NCI-H2227 (cell line): Measurements from ENCODE around the gene UVSSA.
A peak's percentile ranks its signal among the peaks of the same experiment; 100 is the strongest.

Experiments
- DNase-seq: peaks from one replicate; lab custom pipeline; 2025; ENCODE audit not compliant: unreplicated experiment; lab: John Stamatoyannopoulos, UW

UVSSA gene

DNA sequence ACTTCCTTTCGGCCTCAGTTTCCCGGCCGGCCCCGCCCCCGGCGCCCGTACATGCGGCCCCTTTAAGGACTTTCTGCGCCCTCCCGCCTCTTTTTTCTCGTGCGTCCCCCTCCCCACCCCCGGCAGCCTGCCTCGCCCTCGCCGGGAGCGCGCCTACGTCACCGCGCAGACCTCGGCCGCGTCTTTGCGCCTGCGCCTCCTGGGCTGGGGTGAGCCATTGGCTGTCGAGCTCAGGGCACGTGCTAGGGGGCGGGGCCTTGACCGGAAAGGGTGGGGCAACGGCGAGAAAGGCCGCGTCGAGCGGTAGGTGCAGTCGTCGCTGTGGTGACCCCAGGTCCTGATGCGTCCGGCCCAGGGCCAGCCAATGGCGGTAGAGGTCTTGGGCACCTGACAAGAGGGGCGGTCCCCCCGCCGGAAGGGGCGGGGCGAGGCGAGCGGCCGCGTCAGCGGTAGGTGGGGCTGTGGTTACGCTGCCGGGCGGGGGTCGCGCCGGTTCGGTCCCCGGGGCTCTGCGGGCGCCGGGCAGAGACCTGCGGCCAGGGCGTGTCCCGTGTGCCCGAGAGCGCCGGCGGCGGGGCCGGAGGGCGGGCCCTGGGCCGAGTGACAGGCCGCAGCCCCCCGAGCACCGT, at the start of gene UVSSA:
Gene UVSSA (plus strand): TSS at position 428 of the 629 bp plus-strand sequence. CDS start 884 bp downstream, outside the sequence.
- peak; percentile 97 for DNase-seq

DNA sequence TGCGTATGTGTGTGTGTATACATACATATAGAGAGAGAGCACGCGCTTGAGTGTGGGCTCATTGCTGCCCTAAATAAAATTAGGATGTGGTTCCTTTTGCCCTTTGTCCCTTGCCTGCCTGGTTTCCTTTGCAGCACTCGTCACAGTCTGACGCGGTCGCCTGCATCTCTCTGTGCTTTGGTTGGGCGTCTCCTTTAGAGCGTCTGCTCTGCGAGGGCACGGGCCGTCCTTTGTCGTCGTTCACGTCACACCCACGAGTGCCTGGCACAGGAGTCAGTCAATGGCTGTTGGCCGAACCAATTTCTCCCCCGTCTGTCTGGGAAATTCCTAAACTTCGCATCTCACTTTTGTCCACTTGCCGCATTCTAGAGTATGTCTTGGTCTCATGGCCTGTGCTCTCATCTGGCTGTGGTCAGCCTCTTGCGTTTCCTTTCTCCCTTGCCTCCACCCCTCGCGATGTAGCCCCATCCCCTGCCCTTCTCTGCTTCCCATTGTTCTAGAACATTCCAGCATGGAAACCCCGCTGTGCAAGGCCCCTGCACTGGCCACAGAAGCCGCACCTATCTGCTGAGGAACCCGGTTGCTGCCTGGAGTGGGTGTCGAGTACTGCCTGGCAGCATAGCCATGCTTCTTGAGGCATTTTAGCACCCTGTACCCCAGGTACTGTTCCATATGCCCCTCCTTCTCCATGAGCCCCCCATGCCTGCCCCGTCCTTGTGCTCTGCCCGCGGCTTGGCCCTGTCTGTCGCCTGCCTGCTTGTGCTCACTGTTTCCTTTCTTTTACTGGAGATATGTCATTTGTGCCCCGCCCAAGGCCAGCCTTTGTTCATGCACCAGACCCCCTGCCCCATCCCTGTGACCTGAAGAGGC, 49.3 kb upstream of the UVSSA start:
- no peak for DNase-seq

GRCh38 chr4:1298461-1298860, 48.5 kb upstream of the UVSSA start:
- DNase-seq: no peak

DNA sequence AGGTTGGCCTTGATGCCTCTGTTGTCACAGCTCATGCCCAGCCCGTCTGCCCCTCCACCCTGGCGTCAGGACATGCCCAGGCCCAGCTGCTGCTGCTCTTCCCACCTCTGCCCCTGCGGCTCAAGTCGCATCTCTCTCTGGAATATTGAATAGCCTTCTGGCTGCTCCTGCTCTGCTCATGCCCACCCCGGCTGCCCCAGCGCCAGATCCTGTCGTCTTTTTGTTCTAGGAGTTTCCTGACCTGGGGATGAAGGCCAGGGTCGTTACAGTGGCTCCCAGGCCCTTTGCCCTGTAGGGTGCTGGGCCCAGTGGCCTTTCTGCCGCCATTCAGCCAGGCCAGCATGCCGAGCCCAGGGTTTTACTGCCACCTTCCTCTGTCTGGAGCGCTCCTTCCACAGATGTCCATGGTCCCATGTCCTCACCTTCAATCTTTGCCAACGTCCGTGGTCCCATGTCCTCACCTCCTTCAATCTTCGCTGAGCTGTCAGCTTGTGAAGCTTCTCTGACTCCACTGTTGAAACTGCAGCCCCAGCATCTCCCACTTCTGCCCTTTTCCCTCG, 47.6 kb upstream of the UVSSA start:
- no peak for DNase-seq

GRCh38 chr4:1300466-1301455, 46.2 kb upstream of the UVSSA start:
- DNase-seq: no peak

DNA sequence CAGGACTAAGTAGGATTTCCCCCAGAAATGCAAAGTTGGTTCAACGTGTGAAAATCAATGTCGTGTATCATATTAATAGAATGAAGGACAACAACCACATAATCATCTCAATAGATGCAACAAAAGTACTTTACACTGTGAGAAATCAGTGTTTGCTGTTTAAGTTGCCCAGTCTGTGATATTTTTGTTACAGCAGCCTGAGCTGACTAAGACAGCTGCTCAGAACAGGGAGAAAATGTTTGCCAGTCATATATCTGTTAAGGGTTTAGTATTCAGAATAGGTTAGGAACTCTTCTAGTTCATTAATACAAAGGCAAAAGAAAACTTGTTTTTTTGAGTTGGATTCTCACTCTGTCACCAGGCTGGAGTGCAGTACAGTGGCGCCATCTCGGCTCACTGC, 44.8 kb upstream of the UVSSA start:
- DNase-seq: no peak

DNA sequence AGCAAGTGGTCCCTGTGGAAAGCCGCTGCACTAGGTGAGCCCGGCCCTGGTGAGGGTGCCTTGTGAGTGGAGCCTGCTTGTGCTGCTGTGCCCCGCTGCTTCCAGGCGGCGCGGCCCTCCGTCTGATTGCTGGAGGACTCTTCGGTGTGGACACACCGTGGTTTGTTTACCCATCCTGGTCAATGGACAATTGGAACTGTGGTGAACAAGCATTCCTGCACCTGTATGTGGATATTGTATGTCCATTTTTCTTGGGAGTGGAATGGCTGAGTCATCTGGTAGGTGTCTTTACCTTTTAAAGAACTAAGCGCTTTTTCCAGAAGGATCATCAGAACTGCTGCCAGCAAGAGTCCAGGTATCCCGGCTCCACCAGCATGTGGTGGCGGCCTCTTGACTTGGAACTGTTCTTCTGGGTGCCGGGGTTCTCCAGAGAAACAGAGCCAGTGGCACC, 41.7 kb upstream of the UVSSA start:
- DNase-seq: no peak

GRCh38 chr4:1305781-1306455, 41.1 kb upstream of the UVSSA start:
- no peak for DNase-seq

DNA sequence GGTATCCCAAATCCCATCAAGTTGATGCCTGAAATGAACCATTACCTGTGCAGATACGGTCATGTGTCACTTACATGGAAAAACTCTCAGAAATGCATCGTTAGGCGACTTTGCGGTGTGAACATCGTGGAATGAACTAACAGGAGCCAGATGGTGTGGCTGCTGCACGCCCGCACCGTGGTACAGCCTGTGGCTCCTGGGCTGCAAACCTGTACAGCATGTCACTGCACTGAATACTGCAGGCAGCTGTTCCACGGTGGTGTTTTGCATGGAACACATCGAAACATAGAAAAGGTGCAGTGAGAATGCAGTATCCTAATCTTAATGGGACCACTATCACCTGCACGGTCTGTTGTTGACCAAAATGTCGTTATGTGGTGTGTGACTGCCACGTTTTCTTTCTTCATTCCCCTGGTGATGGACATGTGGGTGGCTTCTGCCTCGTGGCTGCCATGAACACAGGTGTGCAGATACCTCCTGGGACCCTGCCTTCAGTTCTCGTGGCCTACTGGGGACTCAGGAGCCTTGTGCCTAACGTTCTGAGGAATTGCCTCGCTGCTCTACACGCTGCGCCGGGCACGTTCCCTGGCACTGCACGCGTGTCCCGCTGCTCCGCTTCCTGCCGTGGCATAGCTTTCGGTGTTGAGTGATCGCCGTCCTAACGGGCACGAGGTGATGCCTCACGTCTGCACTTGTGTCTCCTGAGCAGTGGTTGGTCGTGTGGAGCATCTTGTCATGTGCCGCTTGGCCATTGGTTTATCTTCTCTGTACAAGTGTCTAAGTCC, 38.9 kb upstream of the UVSSA start:
- no peak for DNase-seq

DNA sequence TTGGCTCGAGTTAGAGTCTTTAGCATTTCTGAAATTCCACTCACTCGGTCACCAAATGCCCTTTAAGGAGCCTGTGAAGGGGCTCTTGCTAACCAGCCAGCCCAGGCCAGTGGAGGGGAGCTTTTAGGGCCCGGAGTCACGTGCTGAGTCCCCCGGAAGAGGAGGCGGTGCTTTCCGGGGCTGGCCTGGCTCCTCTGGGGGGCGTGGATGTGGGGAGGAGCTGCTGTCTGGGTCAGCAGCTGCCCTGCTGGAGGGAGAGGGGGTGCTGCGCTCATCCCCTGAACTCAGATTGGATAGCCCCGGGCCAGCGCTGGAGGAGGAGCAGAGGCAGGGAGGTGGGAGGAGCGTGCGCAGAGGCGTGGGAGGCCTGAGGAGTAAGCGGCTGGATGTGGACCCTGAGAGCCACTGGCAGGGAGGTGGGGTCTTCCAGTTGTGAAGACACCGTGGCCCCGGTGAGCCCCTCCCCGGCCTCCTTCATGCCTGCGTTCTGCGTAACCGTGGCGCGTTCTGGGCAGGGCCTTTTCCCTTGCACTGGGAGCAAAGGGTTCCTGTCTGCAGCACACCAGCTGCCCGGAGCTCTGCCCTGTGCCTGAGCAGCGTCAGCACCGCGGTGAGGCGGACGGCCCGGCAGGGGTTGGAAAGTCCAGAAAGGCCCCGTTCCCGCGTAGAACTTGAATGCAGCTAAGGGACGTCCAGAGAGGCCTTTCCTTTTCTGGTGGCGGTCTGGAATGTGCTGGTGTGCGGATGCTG, 37.6 kb upstream of the UVSSA start:
- DNase-seq: peak; percentile 82

DNA sequence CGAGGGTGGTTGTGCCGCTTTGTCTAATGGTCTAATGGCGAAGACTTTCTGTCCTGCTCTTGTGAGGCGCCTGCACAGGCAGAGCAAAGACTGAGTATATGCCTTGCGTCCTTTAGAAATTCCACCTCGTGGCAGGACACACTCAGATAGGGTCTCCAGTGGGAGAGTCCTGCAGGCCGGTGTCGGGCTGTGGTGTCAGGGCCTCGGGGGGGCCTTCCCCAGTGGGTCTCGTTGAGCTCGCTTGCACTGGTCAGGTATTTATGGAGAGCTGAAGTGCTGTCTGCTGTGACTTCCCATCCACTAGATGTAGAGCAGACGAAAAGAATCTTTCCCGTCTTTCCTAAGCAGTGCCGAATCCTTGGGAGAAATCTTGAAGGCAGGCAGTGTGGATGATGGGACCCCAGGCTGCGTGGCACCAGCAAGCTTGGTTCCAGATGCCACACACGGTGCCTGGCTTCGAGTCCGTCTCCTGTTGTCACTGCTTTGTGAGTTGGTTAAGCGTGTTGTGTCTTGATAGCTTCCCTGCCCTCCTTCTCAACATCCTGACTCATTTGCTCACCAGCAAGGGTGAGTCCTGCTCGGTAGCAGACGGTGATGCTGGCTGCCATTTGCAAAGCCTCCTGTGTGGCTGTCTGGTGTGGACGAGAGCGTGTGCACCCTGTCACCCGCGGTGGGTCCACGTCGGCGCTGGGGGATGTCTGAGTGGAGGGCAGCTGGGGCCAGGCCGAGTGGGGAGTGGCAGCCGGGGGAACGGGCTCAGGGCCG, 36.8 kb upstream of the UVSSA start:
- no peak for DNase-seq

- DNase-seq: no peak
Observed at GRCh38 chr4:1310796-1311631, 36.0 kb upstream of the UVSSA start.

GRCh38 chr4:1312821-1313640, 34.0 kb upstream of the UVSSA start:
- no peak for DNase-seq

GRCh38 chr4:1315306-1315705, 31.7 kb upstream of the UVSSA start:
- DNase-seq: no peak

DNA sequence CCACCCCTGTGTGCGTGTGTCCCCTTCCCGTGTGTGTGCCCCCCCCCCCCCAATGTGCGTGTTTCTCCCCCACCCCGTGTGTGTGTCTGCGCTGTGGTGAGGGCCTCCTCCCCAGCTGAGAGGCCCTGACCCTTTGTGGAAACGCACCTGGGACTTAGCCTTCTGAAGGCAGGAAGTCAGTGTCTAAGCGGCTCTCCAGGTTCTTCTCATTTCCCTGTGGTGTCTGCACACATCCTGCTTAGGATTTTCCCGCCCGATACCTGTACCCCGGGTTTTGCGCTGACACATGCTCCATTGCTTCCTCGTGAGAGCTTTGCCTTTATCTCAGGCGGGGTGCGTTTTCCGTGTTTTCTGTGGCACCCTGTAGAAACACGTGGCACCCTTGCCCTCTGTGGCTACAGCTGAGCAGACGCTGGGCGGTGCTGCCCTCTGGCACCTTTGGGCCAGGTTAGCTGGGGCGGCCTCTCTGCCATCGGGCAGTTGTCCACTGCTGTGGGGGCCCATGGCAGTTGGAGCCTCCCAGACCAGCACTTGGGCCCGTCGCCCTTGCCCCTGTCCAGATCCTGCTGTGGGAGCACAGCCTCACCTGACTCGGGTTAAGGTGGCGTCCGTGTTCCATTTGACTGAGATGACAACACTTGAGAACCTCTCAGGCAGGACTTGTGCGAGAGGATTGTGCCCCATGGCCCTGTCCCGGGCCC, 31.0 kb upstream of the UVSSA start:
- DNase-seq: no peak
